SU-DHL-6 (cell line): Measurements from ENCODE around the gene OR2F1.

Experiments
- CTCF ChIP-seq: fragments of 200-600 bp; sonication (generic); IDR thresholded peaks from one replicate; pipeline ENCODE4 v1.5.1; 2017; ENCODE audit warnings: antibody characterized with exemption, mild to moderate bottlenecking, low read length, moderate library complexity; ENCODE audit not compliant: insufficient read depth, poor library complexity, severe bottlenecking
- EZH2phosphoT487 ChIP-seq: fragments of 200-600 bp; sonication (generic), shearing (Covaris generic); conservative IDR thresholded peaks from 2 replicates; pipeline ENCODE4 v1.6.1; 2018; ENCODE audit warnings: mild to moderate bottlenecking, antibody characterized with exemption, low read length, moderate library complexity, mixed read lengths

GRCh38 chr7:143934526-143935325 is 19.9 kb upstream of the OR2F1 start, which contains the start of gene OR2F2:
- TF ChIP-seq CTCF, result no peak
- TF ChIP-seq EZH2phosphoT487, result no peak
